HCT116 (cell line): ENCODE data around the gene PTPRF.

Experiments used
- CBX3 ChIP-seq: IDR thresholded peaks from 2 replicates; pipeline ENCODE4 v1.6.1; 2012; ENCODE audit warnings: low read depth
- ELF1 ChIP-seq: IDR thresholded peaks from 2 replicates; pipeline ENCODE4 v1.6.1; 2012; ENCODE audit warnings: low read depth, borderline replicate concordance
- EZH2phosphoT487 ChIP-seq: fragments of 200-600 bp; IDR thresholded peaks from 2 replicates; pipeline ENCODE4 v1.6.1; 2018; ENCODE audit warnings: antibody characterized with exemption, borderline replicate concordance
- POLR2A ChIP-seq: IDR thresholded peaks from 2 replicates; pipeline ENCODE4 v1.7.0; 2011; ENCODE audit warnings: borderline replicate concordance; ENCODE audit not compliant: insufficient read depth, insufficient read length; ENCODE audit errors: extremely low read depth
- POLR2AphosphoS5 ChIP-seq: IDR thresholded peaks from 2 replicates; pipeline ENCODE4 v1.6.1; 2011; ENCODE audit warnings: mild to moderate bottlenecking, low read depth, low read length, moderate library complexity
- TF ChIP-seq, protein P1 (sequence below): IDR thresholded peaks from 2 replicates; pipeline ENCODE4 v1.6.1; 2012
- TF ChIP-seq, protein P2 (sequence below): IDR thresholded peaks from 2 replicates; pipeline ENCODE4 v1.6.1; 2012
- TF ChIP-seq, protein P3 (sequence below), 3 experiments: fragments of 200-600 bp in 1 of 3; sonication (generic) in 1 of 3; IDR thresholded peaks in 2 of 3; conservative IDR thresholded peaks in 1 of 3; 2 replicates each; pipeline ENCODE4 v1.5.1; 2012 to 2017; ENCODE audit warnings: low read depth in 2 of 3, low read length in 2 of 3, antibody characterized with exemption in 1 of 3, borderline replicate concordance in 1 of 3, control low read depth in 1 of 3, mild to moderate bottlenecking in 1 of 3, mixed read lengths in 1 of 3, mixed run types in 1 of 3, moderate library complexity in 1 of 3; ENCODE audit not compliant: insufficient read depth in 1 of 3
- TF ChIP-seq, protein P4 (sequence below): IDR thresholded peaks from 2 replicates; pipeline ENCODE4 v1.6.1; 2011; ENCODE audit warnings: mild to moderate bottlenecking, low read length, moderate library complexity; ENCODE audit not compliant: insufficient replicate concordance; ENCODE audit errors: extremely low read depth

DNA sequence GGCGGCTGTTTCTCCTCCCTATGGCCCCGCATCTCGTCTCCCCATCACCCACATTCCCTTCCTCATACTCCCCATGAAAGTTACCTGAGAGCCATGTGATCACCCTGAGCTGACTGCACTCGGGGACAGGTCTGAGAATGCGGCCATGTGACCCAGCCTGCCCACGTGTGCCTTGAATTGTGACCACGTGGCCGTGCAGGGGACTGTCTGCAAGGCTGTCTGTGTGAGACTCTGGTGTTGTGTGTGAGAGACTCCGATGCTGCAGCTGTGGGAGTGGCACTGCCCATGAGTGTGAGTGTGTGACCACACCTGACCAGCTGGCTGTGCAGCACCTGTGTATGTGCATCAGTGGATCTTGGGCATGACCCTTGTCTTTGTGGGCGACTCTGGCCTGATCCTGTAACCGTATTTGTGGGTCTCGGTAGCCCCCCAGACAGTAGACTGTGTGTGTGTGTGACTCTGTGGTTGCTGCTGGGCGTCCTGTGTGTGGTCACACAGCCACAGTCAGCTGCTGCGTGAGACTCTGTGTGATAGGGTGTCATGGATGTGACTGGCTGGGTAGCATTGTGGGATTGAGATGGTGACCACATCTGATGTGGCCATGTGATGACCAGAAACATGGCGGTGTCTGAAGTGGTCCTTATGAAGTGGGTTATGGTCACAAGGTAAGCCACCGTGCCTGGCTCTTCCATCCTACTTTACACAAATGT lies 62.4 kb downstream of the PTPRF start:
- no peak for TF ChIP-seq CBX3
- TF ChIP-seq, protein P1, sequence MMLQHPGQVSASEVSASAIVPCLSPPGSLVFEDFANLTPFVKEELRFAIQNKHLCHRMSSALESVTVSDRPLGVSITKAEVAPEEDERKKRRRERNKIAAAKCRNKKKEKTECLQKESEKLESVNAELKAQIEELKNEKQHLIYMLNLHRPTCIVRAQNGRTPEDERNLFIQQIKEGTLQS = no peak
- TF ChIP-seq POLR2AphosphoS5 = no peak
- TF ChIP-seq, protein P2, sequence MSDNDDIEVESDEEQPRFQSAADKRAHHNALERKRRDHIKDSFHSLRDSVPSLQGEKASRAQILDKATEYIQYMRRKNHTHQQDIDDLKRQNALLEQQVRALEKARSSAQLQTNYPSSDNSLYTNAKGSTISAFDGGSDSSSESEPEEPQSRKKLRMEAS = no peak
- TF ChIP-seq, protein P3, sequence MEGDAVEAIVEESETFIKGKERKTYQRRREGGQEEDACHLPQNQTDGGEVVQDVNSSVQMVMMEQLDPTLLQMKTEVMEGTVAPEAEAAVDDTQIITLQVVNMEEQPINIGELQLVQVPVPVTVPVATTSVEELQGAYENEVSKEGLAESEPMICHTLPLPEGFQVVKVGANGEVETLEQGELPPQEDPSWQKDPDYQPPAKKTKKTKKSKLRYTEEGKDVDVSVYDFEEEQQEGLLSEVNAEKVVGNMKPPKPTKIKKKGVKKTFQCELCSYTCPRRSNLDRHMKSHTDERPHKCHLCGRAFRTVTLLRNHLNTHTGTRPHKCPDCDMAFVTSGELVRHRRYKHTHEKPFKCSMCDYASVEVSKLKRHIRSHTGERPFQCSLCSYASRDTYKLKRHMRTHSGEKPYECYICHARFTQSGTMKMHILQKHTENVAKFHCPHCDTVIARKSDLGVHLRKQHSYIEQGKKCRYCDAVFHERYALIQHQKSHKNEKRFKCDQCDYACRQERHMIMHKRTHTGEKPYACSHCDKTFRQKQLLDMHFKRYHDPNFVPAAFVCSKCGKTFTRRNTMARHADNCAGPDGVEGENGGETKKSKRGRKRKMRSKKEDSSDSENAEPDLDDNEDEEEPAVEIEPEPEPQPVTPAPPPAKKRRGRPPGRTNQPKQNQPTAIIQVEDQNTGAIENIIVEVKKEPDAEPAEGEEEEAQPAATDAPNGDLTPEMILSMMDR (IDR thresholded peaks at IDR 0.05 in 2 of 3, conservative IDR thresholded peaks at IDR 0.05 in 1 of 3; ENCODE audit: borderline replicate concordance in 1 of 3, insufficient read depth in 1 of 3, low read depth in 2 of 3, low read length in 2 of 3) = no peak
- TF ChIP-seq EZH2phosphoT487 = no peak
- no peak for TF ChIP-seq ELF1
- TF ChIP-seq, protein P4, sequence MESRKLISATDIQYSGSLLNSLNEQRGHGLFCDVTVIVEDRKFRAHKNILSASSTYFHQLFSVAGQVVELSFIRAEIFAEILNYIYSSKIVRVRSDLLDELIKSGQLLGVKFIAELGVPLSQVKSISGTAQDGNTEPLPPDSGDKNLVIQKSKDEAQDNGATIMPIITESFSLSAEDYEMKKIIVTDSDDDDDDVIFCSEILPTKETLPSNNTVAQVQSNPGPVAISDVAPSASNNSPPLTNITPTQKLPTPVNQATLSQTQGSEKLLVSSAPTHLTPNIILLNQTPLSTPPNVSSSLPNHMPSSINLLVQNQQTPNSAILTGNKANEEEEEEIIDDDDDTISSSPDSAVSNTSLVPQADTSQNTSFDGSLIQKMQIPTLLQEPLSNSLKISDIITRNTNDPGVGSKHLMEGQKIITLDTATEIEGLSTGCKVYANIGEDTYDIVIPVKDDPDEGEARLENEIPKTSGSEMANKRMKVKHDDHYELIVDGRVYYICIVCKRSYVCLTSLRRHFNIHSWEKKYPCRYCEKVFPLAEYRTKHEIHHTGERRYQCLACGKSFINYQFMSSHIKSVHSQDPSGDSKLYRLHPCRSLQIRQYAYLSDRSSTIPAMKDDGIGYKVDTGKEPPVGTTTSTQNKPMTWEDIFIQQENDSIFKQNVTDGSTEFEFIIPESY = no peak
- no peak for TF ChIP-seq POLR2A
